Measurements from ENCODE around the gene GALNT2. TPM values are rescaled to one million over a fixed set of nuclear protein-coding genes. Genes with fewer than 3 reads are reported as not detected.

The GALNT2 gene
- total RNA-seq, 1 experiment from 2014 or later, result 62.2 TPM

GRCh38 chr1:230057100-230057499 is 9.9 kb upstream of the GALNT2 start:
- intact Hi-C loops (cut with micrococcal nuclease; ENCODE audit: unreplicated experiment), result no loop called here
- Mint-ChIP-seq H3K9me3 (ENCODE audit: unreplicated experiment) (peaks cover 15% of the 10 kb centered on the region), H3K4me3 (ENCODE audit: unreplicated experiment) (no peak overlapping the region), H3K36me3 (ENCODE audit: insufficient read depth, unreplicated experiment) (no peaks in the 10 kb centered on the region), H3K27ac (ENCODE audit: unreplicated experiment) (no peak overlapping the region), H3K27me3 (ENCODE audit: insufficient read depth, unreplicated experiment) (peaks cover 10% of the 10 kb centered on the region), H3K4me1 (ENCODE audit: low read depth, unreplicated experiment) (no peaks in the 10 kb centered on the region)
- ChIA-PET POLR2A (interaction anchor here (0.6 kb wide), 1 partner anchor 257 kb away, joined by 4 read pairs; no protein-coding TSS in a partner anchor), CTCF (no interaction called here)
- no TSS peak for BruUV-seq (replicated peaks)
- no peaks in the 10 kb centered on the region for H3K27me3 ChIP-seq (replicated peaks; ENCODE audit: control insufficient read depth, insufficient read depth, low read length)
- no peaks in the 10 kb centered on the region; the same call in 1 of the 2 replicates for H3K9me3 ChIP-seq
- H3K4me3 ChIP-seq (ENCODE audit: low read depth, low read length), result no peak overlapping the region
- no peak for TF ChIP-seq CTCF (IDR thresholded peaks at IDR 0.05; ENCODE audit: insufficient read depth in 1 of 2, low read depth in 1 of 2, low read length in 1 of 2, severe bottlenecking in 1 of 2, unreplicated experiment in 1 of 2)
- DNase-seq, result no peak
- H3K36me3 ChIP-seq (ENCODE audit: control insufficient read depth, insufficient read depth, low read length), result no peaks in the 10 kb centered on the region
- H3K4me1 ChIP-seq, result no peaks in the 10 kb centered on the region

- H3K27ac Mint-ChIP-seq (ENCODE audit: unreplicated experiment), result no peak overlapping the region
- no peak for DNase-seq
- BruUV-seq (replicated peaks), result no TSS peak
- CTCF ChIA-PET, result no interaction called here
- peaks cover 23% of the 10 kb centered on the region for H3K9me3 Mint-ChIP-seq (ENCODE audit: unreplicated experiment)
- no peak overlapping the region for H3K4me3 Mint-ChIP-seq (ENCODE audit: unreplicated experiment)
- POLR2A ChIA-PET, result no interaction called here
- Histone ChIP-seq H3K9me3 (peaks cover 3% of the 10 kb centered on the region), H3K36me3 (ENCODE audit: control insufficient read depth, insufficient read depth, low read length) (no peaks in the 10 kb centered on the region), H3K4me1 (no peaks in the 10 kb centered on the region), H3K27me3 (replicated peaks; ENCODE audit: control insufficient read depth, insufficient read depth, low read length) (no peaks in the 10 kb centered on the region), H3K4me3 (ENCODE audit: low read depth, low read length) (no peak overlapping the region)
- intact Hi-C loops (cut with micrococcal nuclease; ENCODE audit: unreplicated experiment), result no loop called here
- TF ChIP-seq CTCF (IDR thresholded peaks at IDR 0.05; ENCODE audit: insufficient read depth in 1 of 2, low read depth in 1 of 2, low read length in 1 of 2, severe bottlenecking in 1 of 2, unreplicated experiment in 1 of 2), result no peak
- H3K36me3 Mint-ChIP-seq (ENCODE audit: insufficient read depth, unreplicated experiment), result no peaks in the 10 kb centered on the region
- H3K4me1 Mint-ChIP-seq (ENCODE audit: low read depth, unreplicated experiment), result no peaks in the 10 kb centered on the region
- peaks cover 10% of the 10 kb centered on the region for H3K27me3 Mint-ChIP-seq (ENCODE audit: insufficient read depth, unreplicated experiment)
Measured at GRCh38 chr1:230057681-230058565, 9.1 kb upstream of the GALNT2 start.

- Mint-ChIP-seq H3K4me3 (ENCODE audit: unreplicated experiment) (no peak overlapping the region), H3K36me3 (ENCODE audit: insufficient read depth, unreplicated experiment) (no peaks in the 10 kb centered on the region), H3K27me3 (ENCODE audit: insufficient read depth, unreplicated experiment) (peaks cover 10% of the 10 kb centered on the region), H3K9me3 (ENCODE audit: unreplicated experiment) (peaks cover 23% of the 10 kb centered on the region), H3K27ac (ENCODE audit: unreplicated experiment) (no peak overlapping the region), H3K4me1 (ENCODE audit: low read depth, unreplicated experiment) (no peaks in the 10 kb centered on the region)
- BruUV-seq (replicated peaks), result no TSS peak
- no peak for TF ChIP-seq CTCF (IDR thresholded peaks at IDR 0.05; ENCODE audit: insufficient read depth in 1 of 2, low read depth in 1 of 2, low read length in 1 of 2, severe bottlenecking in 1 of 2, unreplicated experiment in 1 of 2)
- intact Hi-C loops (cut with micrococcal nuclease; ENCODE audit: unreplicated experiment), result no loop called here
- H3K9me3 ChIP-seq, result peaks cover 3% of the 10 kb centered on the region
- no peak overlapping the region for H3K4me3 ChIP-seq (ENCODE audit: low read depth, low read length)
- DNase-seq, result no peak
- ChIA-PET CTCF (no interaction called here), POLR2A (no interaction called here)
- no peaks in the 10 kb centered on the region for H3K36me3 ChIP-seq (ENCODE audit: control insufficient read depth, insufficient read depth, low read length)
- H3K4me1 ChIP-seq, result no peaks in the 10 kb centered on the region
- H3K27me3 ChIP-seq (replicated peaks; ENCODE audit: control insufficient read depth, insufficient read depth, low read length), result no peaks in the 10 kb centered on the region
Measured at GRCh38 chr1:230058626-230059025, 8.4 kb upstream of the GALNT2 start.
